Mucosa of descending colon (tissue), 3 donors: ENCODE results near the gene FER1L5. TPM values are rescaled to one million over a fixed set of nuclear protein-coding genes. Genes with fewer than 3 reads are reported as not detected.

Experiments
- ATAC-seq: fragments of 200-7000 bp; cut with Tn5 transposase; one replicate; pipeline ENCODE4 v1.9.1; 2020; ENCODE audit warnings: mild to moderate bottlenecking, moderate library complexity
- DNase-seq, 3 donors: peaks; one replicate each; pipeline ENCODE4 v3.0.0-alpha.2; 2020
- H3K36me3 ChIP-seq: fragments of 200-600 bp; one replicate; pipeline ENCODE4 v1.8.0; 2021; ENCODE audit warnings: low read depth, mild to moderate bottlenecking
- H3K4me1 ChIP-seq: fragments of 200-600 bp; one replicate; pipeline ENCODE4 v1.8.0; 2021; ENCODE audit warnings: low read depth, mild to moderate bottlenecking
- H3K4me3 ChIP-seq: fragments of 200-600 bp; one replicate; pipeline ENCODE4 v1.8.0; 2021; ENCODE audit warnings: mild to moderate bottlenecking
- H3K9me3 ChIP-seq: fragments of 200-600 bp; one replicate; pipeline ENCODE4 v1.8.0; 2021; ENCODE audit warnings: mild to moderate bottlenecking
- intact Hi-C, 2 donors: fragments of 100-400 bp; cut with DNase I in 1 of 2; cut with micrococcal nuclease in 1 of 2; formaldehyde crosslinking; loops; one replicate each; pipeline versions ENCODE4 v1.11.0 to v1.11.1; 2022; cut with DNase I, micrococcal nuclease
- total RNA-seq, 3 donors: library from RNA; stranded (reverse); fragmentation: NEBNext Ultra II Directional in 2 of 3; extraction: Animal tissue kit (Norgen Biotek cat#: 25700) in 2 of 3; gene quantifications; one replicate each; pipeline versions ENCODE4 v1.2.1 to v1.2.4, GENCODE V29; 2021 to 2023
- TF ChIP-seq, protein P1 (sequence below): fragments of 200-600 bp; IDR thresholded peaks from one replicate; pipeline ENCODE4 v1.8.0; 2022; ENCODE audit warnings: antibody characterized with exemption, mild to moderate bottlenecking
- donor health status: DM: no; HTN: no; CAD: no; lungs with moderate emphysema.
- donor health status: DM: no; HTN: no; CAD: no.
- donor health status: DM: no; HTN: yes; CAD: no.

FER1L5 gene
- total RNA-seq, 3 donors from 2014 or later = 0.09 TPM; not detected in 2

DNA sequence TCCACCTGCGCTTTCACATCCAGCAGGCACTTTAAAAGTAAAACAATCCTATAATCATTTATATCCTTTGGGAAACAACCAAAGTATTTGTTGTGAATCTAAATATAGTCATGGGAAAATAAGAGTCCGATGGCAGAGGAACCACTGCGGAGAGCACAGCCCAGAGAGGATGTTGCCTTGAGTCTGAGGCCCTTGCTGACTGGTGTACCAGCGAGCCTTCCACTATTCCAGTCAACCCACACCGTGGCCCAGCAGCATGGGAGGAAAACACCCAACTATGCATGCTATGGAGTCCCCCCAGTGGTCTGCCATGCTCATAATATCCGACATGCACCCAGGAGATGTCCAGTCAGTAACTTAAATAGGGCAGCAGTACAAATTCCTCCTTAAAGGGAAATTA is 26.0 kb upstream of the FER1L5 start:
- H3K9me3 ChIP-seq = no peaks in the 10 kb centered on the region
- DNase-seq (no peak), ATAC-seq (no peak)
- peaks cover 6% of the 10 kb centered on the region for H3K36me3 ChIP-seq
- intact Hi-C loops = no loop called here
- H3K4me1 ChIP-seq = no peaks in the 10 kb centered on the region
- TF ChIP-seq, protein P1, sequence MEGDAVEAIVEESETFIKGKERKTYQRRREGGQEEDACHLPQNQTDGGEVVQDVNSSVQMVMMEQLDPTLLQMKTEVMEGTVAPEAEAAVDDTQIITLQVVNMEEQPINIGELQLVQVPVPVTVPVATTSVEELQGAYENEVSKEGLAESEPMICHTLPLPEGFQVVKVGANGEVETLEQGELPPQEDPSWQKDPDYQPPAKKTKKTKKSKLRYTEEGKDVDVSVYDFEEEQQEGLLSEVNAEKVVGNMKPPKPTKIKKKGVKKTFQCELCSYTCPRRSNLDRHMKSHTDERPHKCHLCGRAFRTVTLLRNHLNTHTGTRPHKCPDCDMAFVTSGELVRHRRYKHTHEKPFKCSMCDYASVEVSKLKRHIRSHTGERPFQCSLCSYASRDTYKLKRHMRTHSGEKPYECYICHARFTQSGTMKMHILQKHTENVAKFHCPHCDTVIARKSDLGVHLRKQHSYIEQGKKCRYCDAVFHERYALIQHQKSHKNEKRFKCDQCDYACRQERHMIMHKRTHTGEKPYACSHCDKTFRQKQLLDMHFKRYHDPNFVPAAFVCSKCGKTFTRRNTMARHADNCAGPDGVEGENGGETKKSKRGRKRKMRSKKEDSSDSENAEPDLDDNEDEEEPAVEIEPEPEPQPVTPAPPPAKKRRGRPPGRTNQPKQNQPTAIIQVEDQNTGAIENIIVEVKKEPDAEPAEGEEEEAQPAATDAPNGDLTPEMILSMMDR = no peak
- no peak overlapping the region for H3K4me3 ChIP-seq

DNA sequence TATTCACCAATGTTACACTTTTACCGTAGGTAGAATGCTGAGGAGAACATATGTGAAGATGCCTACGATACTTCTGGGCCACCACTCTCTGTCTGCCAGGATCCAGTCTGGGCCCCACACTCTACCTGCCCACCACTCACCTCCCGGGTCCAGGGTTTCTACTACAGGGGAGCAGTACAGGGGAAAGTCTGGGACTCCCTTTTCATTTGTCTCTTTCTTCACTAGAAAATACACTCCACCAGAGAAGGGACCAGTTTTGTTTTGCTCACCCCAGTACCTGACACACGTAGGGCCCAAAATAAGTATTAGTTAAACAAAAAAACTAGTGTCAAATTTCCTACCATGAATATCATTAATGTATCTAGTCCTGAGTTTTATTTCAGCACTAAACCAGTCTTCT is 25.6 kb upstream of the FER1L5 start:
- Histone ChIP-seq H3K4me1 (no peaks in the 10 kb centered on the region), H3K36me3 (peaks cover 6% of the 10 kb centered on the region), H3K9me3 (no peaks in the 10 kb centered on the region), H3K4me3 (no peak overlapping the region)
- intact Hi-C loops = no loop called here
- TF ChIP-seq, protein P1 = no peak
- ATAC-seq (no peak), DNase-seq (no peak)

DNA sequence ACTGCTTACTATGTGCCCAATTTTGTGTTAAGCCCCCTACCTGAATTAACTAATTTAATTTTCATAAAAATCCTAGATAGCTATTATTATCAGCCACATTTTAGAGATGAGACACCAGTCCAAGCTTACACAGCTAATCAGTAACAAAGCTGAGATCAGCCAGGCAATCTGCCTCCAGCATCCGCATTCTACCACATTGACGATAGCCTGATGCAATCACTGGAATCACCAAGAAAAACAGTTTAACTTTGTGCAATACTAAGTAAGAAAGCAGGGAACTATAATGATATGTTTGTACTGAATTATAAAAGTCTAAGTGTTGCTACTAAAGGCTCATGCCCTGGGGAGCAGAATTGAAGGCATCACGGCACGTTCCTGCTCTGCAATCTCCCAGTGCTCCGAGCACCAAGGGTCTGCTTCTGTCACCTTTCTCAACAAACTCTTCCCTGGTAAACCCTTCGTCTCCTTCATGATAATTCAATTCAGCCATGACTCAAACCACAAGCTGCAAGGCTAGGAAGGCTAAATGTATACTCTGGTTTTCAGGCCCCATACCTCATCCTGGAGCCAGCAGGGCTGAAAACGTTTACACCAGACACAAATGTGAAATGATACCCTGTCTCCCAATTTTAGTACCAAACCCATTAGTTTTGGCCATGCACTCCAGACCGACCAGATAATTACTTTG is 23.8 kb upstream of the FER1L5 start:
- Histone ChIP-seq H3K9me3 (no peaks in the 10 kb centered on the region), H3K4me3 (no peak overlapping the region), H3K4me1 (no peaks in the 10 kb centered on the region), H3K36me3 (no peaks in the 10 kb centered on the region)
- TF ChIP-seq, protein P1 = no peak
- intact Hi-C loops = no loop called here
- ATAC-seq = no peak
- DNase-seq = no peak

DNA sequence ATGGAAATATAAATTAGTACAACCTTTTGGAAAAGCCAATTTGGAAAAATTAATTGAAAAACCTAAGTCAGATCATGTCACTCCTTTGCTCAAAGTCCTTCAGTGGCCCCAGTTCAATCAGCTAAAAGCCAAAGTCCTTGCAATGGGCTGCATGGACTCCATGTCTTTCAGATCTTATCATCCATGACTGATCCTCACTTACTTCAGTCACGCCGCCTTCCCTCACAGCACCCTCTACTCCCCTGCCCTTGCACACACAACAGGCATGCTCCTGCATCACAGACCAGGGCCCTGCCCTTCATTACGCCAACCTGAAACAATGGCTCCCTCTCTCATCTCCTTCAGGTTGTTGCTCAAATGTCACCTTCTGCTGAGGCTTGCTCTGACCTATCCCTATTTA is 20.0 kb upstream of the FER1L5 start:
- DNase-seq = no peak
- no peak for ATAC-seq
- no peaks in the 10 kb centered on the region for H3K36me3 ChIP-seq
- no peaks in the 10 kb centered on the region for H3K9me3 ChIP-seq
- TF ChIP-seq, protein P1 = no peak
- H3K4me3 ChIP-seq = no peak overlapping the region
- no peaks in the 10 kb centered on the region for H3K4me1 ChIP-seq
- intact Hi-C loops = no loop called here

DNA sequence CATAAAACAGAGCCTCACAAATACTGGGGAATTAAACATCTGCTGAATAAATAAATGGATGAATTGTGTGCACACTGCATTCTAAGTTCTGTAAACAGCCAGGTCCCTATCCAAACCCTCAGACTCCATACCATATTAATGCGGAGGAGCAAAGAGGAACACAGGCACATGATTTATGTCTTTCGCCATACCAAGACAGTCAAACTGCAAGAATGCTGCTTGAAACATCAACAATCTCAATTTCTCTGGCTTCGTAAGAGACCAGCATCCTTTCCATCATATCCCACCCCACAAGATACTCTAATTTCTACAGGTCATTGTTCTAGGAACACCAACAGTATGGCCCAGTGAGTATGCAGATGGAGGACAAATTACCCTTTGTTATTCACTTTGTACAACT is 19.4 kb upstream of the FER1L5 start:
- no peaks in the 10 kb centered on the region for H3K4me1 ChIP-seq
- TF ChIP-seq, protein P1 = no peak
- H3K36me3 ChIP-seq = no peaks in the 10 kb centered on the region
- no peak overlapping the region for H3K4me3 ChIP-seq
- DNase-seq (no peak), ATAC-seq (peak; percentile 17)
- intact Hi-C loops = no loop called here
- no peaks in the 10 kb centered on the region for H3K9me3 ChIP-seq
